Measurements from ENCODE around the gene VPS33A.

VPS33A gene

DNA sequence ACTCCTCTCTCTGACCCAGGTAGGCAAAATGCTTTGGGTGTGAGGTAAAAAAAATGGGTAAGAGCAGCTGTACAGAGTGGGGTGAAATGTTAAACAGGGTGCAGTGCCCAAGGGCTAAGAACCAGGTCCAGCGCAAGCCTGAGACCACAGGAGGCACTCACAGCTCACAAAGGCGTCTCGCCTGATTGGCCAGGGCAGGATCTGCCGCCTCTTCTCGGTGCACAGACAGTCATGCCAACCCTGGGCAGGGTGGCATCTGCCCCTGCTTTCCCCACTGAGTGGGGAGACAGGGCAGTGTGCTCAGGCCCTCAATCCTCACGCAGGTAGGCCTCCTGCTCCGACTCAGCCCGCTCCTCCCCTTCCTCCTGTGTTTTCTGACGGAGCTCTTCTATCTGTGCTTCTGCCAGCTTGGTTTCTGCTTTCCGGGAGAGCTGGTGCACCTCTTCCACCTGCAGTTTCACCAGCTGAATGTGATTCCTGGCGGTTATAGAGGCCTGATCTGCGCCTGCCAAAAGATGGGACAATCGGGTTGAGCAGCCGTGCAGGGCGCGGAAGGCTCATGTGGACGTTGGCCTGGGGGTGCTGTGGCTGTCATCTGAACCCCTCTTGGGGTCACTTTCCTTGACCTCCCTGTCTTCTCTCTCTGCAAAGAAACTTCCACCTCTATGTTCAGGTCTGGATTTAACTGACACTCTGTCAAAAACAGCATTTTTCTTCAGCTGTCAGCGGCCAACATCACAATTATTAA is 58.0 kb downstream of the VPS33A start:
- Histone ChIP-seq H3K4me3 (ENCODE audit: low read length) (no peak overlapping the region), H3K9me3 (ENCODE audit: insufficient read depth, low read length) (no peaks in the 10 kb centered on the region), H3K79me2 (ENCODE audit: low read length) (no peaks in the 10 kb centered on the region), H3K27ac (ENCODE audit: low read length) (no peak overlapping the region), H3K36me3 (replicated peaks; ENCODE audit: low read depth, low read length) (peaks cover 34% of the 10 kb centered on the region), H2AFZ (ENCODE audit: low read depth, low read length) (no peak overlapping the region), H4K20me1 (ENCODE audit: insufficient read depth, low read length) (no peaks in the 10 kb centered on the region), H3K4me2 (ENCODE audit: low read length) (no peak overlapping the region), H3K27me3 (ENCODE audit: low read depth, low read length) (no peaks in the 10 kb centered on the region), H3K9ac (ENCODE audit: low read length) (no peak overlapping the region), H3K4me1 (ENCODE audit: low read length) (no peaks in the 10 kb centered on the region)
- TF ChIP-seq EZH2phosphoT487 (IDR thresholded peaks at IDR 0.05; ENCODE audit: low read depth), result no peak
- TF ChIP-seq, protein P1, sequence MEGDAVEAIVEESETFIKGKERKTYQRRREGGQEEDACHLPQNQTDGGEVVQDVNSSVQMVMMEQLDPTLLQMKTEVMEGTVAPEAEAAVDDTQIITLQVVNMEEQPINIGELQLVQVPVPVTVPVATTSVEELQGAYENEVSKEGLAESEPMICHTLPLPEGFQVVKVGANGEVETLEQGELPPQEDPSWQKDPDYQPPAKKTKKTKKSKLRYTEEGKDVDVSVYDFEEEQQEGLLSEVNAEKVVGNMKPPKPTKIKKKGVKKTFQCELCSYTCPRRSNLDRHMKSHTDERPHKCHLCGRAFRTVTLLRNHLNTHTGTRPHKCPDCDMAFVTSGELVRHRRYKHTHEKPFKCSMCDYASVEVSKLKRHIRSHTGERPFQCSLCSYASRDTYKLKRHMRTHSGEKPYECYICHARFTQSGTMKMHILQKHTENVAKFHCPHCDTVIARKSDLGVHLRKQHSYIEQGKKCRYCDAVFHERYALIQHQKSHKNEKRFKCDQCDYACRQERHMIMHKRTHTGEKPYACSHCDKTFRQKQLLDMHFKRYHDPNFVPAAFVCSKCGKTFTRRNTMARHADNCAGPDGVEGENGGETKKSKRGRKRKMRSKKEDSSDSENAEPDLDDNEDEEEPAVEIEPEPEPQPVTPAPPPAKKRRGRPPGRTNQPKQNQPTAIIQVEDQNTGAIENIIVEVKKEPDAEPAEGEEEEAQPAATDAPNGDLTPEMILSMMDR (IDR thresholded peaks at IDR 0.05; ENCODE audit: low read depth, low read length), result no peak

- no peak overlapping the region for H2AFZ ChIP-seq (ENCODE audit: low read depth, low read length)
- no peaks in the 10 kb centered on the region for H3K9me3 ChIP-seq (ENCODE audit: insufficient read depth, low read length)
- H3K4me3 ChIP-seq (ENCODE audit: low read length), result no peak overlapping the region
- H3K9ac ChIP-seq (ENCODE audit: low read length), result no peak overlapping the region
- no peak overlapping the region for H3K4me2 ChIP-seq (ENCODE audit: low read length)
- H3K27ac ChIP-seq (ENCODE audit: low read length), result no peak overlapping the region
- no peaks in the 10 kb centered on the region for H3K4me1 ChIP-seq (ENCODE audit: low read length)
- H4K20me1 ChIP-seq (ENCODE audit: insufficient read depth, low read length), result no peaks in the 10 kb centered on the region
- H3K79me2 ChIP-seq (ENCODE audit: low read length), result no peaks in the 10 kb centered on the region
- TF ChIP-seq EZH2phosphoT487 (IDR thresholded peaks at IDR 0.05; ENCODE audit: low read depth), result no peak
- no peaks in the 10 kb centered on the region for H3K27me3 ChIP-seq (ENCODE audit: low read depth, low read length)
- H3K36me3 ChIP-seq (replicated peaks; ENCODE audit: low read depth, low read length), result peaks cover 32% of the 10 kb centered on the region
These were observed 58.9 kb downstream of the VPS33A start for GRCh38 chr12:122207391-122207790.

GRCh38 chr12:122206976-122207375 is 59.3 kb downstream of the VPS33A start:
- H3K4me3 ChIP-seq (ENCODE audit: low read length), result no peak overlapping the region
- no peak overlapping the region for H3K9ac ChIP-seq (ENCODE audit: low read length)
- no peak overlapping the region for H3K27ac ChIP-seq (ENCODE audit: low read length)
- no peaks in the 10 kb centered on the region for H3K4me1 ChIP-seq (ENCODE audit: low read length)
- H2AFZ ChIP-seq (ENCODE audit: low read depth, low read length), result no peak overlapping the region
- no peak overlapping the region for H3K4me2 ChIP-seq (ENCODE audit: low read length)
- no peaks in the 10 kb centered on the region for H3K79me2 ChIP-seq (ENCODE audit: low read length)
- peaks cover 28% of the 10 kb centered on the region for H3K36me3 ChIP-seq (replicated peaks; ENCODE audit: low read depth, low read length)
- no peaks in the 10 kb centered on the region for H3K27me3 ChIP-seq (ENCODE audit: low read depth, low read length)
- no peaks in the 10 kb centered on the region for H3K9me3 ChIP-seq (ENCODE audit: insufficient read depth, low read length)
- H4K20me1 ChIP-seq (ENCODE audit: insufficient read depth, low read length), result no peaks in the 10 kb centered on the region
- TF ChIP-seq EZH2phosphoT487 (IDR thresholded peaks at IDR 0.05; ENCODE audit: low read depth), result no peak
- TF ChIP-seq, protein P1 (IDR thresholded peaks at IDR 0.05; ENCODE audit: low read depth, low read length), result no peak

- H4K20me1 ChIP-seq (ENCODE audit: insufficient read depth, low read length), result no peaks in the 10 kb centered on the region
- no peaks in the 10 kb centered on the region for H3K9me3 ChIP-seq (ENCODE audit: insufficient read depth, low read length)
- H3K4me1 ChIP-seq (ENCODE audit: low read length), result peaks cover under 1% of the 10 kb centered on the region; the same call in 1 of the 2 replicates
- H2AFZ ChIP-seq (ENCODE audit: low read depth, low read length), result no peak overlapping the region
- no peak overlapping the region for H3K9ac ChIP-seq (ENCODE audit: low read length)
- H3K36me3 ChIP-seq (replicated peaks; ENCODE audit: low read depth, low read length), result peaks cover 23% of the 10 kb centered on the region
- H3K27me3 ChIP-seq (ENCODE audit: low read depth, low read length), result no peaks in the 10 kb centered on the region
- H3K79me2 ChIP-seq (ENCODE audit: low read length), result no peaks in the 10 kb centered on the region
- no peak for TF ChIP-seq EZH2phosphoT487 (IDR thresholded peaks at IDR 0.05; ENCODE audit: low read depth)
- TF ChIP-seq, protein P1 (IDR thresholded peaks at IDR 0.05; ENCODE audit: low read depth, low read length), result no peak
- H3K4me2 ChIP-seq (ENCODE audit: low read length), result no peak overlapping the region
- no peak overlapping the region for H3K4me3 ChIP-seq (ENCODE audit: low read length)
- H3K27ac ChIP-seq (ENCODE audit: low read length), result no peak overlapping the region
These were observed 60.0 kb downstream of the VPS33A start for GRCh38 chr12:122206111-122206881.
